Neutrophil (primary cell): Measurements from ENCODE around the gene E4F1.

Experiments used
- H3K27ac ChIP-seq: fragments of 200-600 bp; sonication (generic); 2 replicates; pipeline ENCODE4 v1.5.1; 2016; ENCODE audit warnings: mild to moderate bottlenecking, moderate library complexity
- H3K27me3 ChIP-seq: fragments of 200-600 bp; sonication (generic); 2 replicates; pipeline ENCODE4 v1.6.0; 2016; ENCODE audit warnings: mild to moderate bottlenecking
- H3K36me3 ChIP-seq: fragments of 200-600 bp; sonication (generic); 2 replicates; pipeline ENCODE4 v1.5.1; 2017
- H3K4me1 ChIP-seq, 2 experiments: fragments of 200-600 bp in 1 of 2; sonication (generic) in 1 of 2; 1 replicate in 1 of 2; 2 replicates in 1 of 2; pipeline versions ENCODE4 v1.5.1 to v1.6.1; 2013 to 2016; ENCODE audit warnings: low read depth in 1 of 2, low read length in 1 of 2, mild to moderate bottlenecking in 1 of 2, moderate library complexity in 1 of 2; ENCODE audit not compliant: control insufficient read depth in 1 of 2, insufficient read depth in 1 of 2
- H3K4me3 ChIP-seq, 2 experiments: fragments of 200-600 bp in 1 of 2; sonication (generic) in 1 of 2; 1 replicate in 1 of 2; 2 replicates in 1 of 2; pipeline ENCODE4 v1.5.1; 2013 to 2016; ENCODE audit warnings: low read depth in 1 of 2, low read length in 1 of 2, mild to moderate bottlenecking in 1 of 2, moderate library complexity in 1 of 2
- H3K9me3 ChIP-seq: fragments of 200-600 bp; sonication (generic); 2 replicates; pipeline ENCODE4 v1.5.1; 2016
- CTCF ChIP-seq: fragments of 200-600 bp; sonication (generic); IDR thresholded peaks from 2 replicates; pipeline ENCODE4 v1.5.1; 2016; ENCODE audit warnings: antibody characterized with exemption

The E4F1 gene

GRCh38 chr16:2270070-2270462, 46.7 kb downstream of the E4F1 start:
- Histone ChIP-seq H3K27me3 (no peaks in the 10 kb centered on the region), H3K27ac (no peak overlapping the region)

GRCh38 chr16:2270588-2271470, 47.4 kb downstream of the E4F1 start:
- no peak overlapping the region for H3K4me3 ChIP-seq
- H3K36me3 ChIP-seq = no peaks in the 10 kb centered on the region
- H3K27me3 ChIP-seq = no peaks in the 10 kb centered on the region
- H3K27ac ChIP-seq = no peak overlapping the region
- TF ChIP-seq CTCF = no peak
- peaks cover 19 to 23% of the 10 kb centered on the region in 2 experiments for H3K4me1 ChIP-seq
- no peaks in the 10 kb centered on the region for H3K9me3 ChIP-seq

More at GRCh38 chr16:2270070-2270462, 46.7 kb downstream of the E4F1 start:
- H3K4me1 ChIP-seq = peaks cover 19 to 23% of the 10 kb centered on the region in 2 experiments
- H3K36me3 ChIP-seq = no peaks in the 10 kb centered on the region
- no peak overlapping the region for H3K4me3 ChIP-seq
- TF ChIP-seq CTCF = no peak
- no peaks in the 10 kb centered on the region for H3K9me3 ChIP-seq

- TF ChIP-seq CTCF = no peak
- no peak overlapping the region for H3K27ac ChIP-seq
- H3K4me3 ChIP-seq = no peak overlapping the region
- no peaks in the 10 kb centered on the region for H3K27me3 ChIP-seq
- H3K9me3 ChIP-seq = no peaks in the 10 kb centered on the region
- H3K36me3 ChIP-seq = no peaks in the 10 kb centered on the region
- peaks cover 14 to 18% of the 10 kb centered on the region in 2 experiments for H3K4me1 ChIP-seq
Observed at GRCh38 chr16:2271848-2272461, 48.6 kb downstream of the E4F1 start.

GRCh38 chr16:2273484-2273883, 50.1 kb downstream of the E4F1 start:
- TF ChIP-seq CTCF = no peak
- no peaks in the 10 kb centered on the region for H3K36me3 ChIP-seq
- H3K27ac ChIP-seq = no peak overlapping the region
- H3K9me3 ChIP-seq = no peaks in the 10 kb centered on the region
- H3K27me3 ChIP-seq = no peaks in the 10 kb centered on the region
- H3K4me3 ChIP-seq = no peak overlapping the region
- peaks cover 10 to 12% of the 10 kb centered on the region in 2 experiments for H3K4me1 ChIP-seq

GRCh38 chr16:2273931-2274330, 50.5 kb downstream of the E4F1 start:
- no peaks in the 10 kb centered on the region for H3K27me3 ChIP-seq
- H3K9me3 ChIP-seq = no peaks in the 10 kb centered on the region
- H3K4me1 ChIP-seq = peaks cover 6 to 8% of the 10 kb centered on the region in 2 experiments
- H3K36me3 ChIP-seq = no peaks in the 10 kb centered on the region
- no peak for TF ChIP-seq CTCF
- no peak overlapping the region for H3K4me3 ChIP-seq
- no peak overlapping the region for H3K27ac ChIP-seq
